ENCODE measurements around the gene MPPED1.

Gene MPPED1

GRCh38 chr22:43411040-43411868 lies 560 bp upstream of the MPPED1 start:
- DNase-seq (ENCODE audit: low read depth, low spot score): no peak

- DNase-seq (ENCODE audit: low read depth, low spot score): no peak
Measured at GRCh38 chr22:43412808-43413795, 1.3 kb downstream of the MPPED1 start.

DNA sequence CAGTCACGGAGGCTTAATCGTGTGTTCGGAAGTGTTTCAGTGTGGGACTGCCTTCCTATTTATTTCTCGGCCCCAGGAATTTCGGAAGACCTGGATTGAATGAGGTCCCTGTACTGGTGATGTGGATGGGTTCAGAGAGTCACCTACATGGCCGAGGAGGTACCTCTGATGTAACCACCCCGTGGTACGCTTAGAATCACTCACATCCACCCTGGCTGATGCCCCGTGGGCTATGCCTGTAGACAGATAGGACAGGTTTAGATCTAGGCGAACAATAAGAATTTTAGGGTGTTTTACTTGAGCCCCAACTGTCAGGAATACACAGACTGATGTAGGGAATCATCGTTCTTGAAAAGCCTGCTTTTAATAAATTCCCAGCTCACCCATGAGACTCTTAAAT lies 2.0 kb downstream of the MPPED1 start:
- DNase-seq (ENCODE audit: low read depth, low spot score): no peak

DNA sequence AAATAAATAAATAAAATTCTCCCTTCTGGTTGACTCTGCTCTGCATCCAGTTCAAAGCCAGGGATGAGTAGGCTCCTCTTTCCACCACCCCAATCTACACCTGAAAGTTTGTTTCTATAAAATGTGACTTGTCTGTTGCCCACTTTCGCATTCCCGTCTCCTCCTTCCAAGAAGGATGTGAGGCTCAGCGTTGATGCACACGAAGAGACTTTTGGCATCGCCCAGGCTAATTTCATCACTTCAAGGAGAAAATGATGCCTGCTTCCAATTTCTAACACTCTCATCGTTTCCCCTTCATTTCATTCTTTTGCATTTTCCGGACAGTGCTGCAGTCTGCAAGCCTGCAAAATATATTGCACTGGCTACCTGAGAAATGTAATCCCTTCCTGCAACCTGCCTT lies 3.9 kb downstream of the MPPED1 start:
- DNase-seq (ENCODE audit: low read depth, low spot score): no peak

GRCh38 chr22:43417555-43417954 lies 5.7 kb downstream of the MPPED1 start:
- DNase-seq (ENCODE audit: low read depth, low spot score): no peak

DNA sequence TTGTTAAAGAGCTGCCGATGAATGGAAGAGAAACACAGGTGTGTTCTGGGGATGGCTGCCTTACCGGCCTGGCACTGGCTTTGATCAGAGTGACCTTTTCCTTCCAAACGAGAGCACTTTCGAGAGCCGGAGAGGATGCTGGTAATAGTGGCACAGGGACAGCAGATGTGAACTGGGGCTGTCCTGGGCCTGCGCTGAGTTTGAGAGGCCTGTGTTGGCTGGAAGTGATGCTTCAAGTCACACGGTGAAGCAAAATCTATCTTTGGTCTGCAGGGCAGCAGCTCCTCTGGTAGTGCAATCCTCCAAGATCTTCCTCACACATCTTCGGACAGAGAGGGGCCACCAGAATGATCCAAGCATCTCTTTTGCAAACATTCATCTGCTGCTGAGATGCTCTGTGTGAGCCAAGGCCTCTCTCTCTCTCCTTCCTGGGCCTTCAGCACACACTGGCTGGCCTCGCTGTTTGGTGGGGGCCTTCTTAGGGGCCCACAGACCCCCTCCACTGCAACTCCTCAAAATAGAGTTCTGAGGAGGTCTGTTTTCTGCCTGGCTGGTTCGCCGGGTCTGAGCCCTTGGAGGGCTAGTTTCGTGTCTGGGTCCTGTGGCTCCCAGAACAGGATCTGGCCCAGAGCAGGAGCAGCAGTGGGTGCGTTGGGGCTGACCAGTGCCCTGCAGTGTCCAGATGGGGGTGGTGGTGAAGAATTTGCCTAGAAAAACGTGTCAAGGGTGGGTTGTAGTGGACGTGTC lies 6.4 kb downstream of the MPPED1 start:
- DNase-seq (ENCODE audit: low read depth, low spot score): no peak

- DNase-seq (ENCODE audit: low read depth, low spot score): no peak
Measured at GRCh38 chr22:43419371-43420080, 7.7 kb downstream of the MPPED1 start.

GRCh38 chr22:43421046-43421665 lies 9.3 kb downstream of the MPPED1 start:
- no peak for DNase-seq (ENCODE audit: low read depth, low spot score)

DNA sequence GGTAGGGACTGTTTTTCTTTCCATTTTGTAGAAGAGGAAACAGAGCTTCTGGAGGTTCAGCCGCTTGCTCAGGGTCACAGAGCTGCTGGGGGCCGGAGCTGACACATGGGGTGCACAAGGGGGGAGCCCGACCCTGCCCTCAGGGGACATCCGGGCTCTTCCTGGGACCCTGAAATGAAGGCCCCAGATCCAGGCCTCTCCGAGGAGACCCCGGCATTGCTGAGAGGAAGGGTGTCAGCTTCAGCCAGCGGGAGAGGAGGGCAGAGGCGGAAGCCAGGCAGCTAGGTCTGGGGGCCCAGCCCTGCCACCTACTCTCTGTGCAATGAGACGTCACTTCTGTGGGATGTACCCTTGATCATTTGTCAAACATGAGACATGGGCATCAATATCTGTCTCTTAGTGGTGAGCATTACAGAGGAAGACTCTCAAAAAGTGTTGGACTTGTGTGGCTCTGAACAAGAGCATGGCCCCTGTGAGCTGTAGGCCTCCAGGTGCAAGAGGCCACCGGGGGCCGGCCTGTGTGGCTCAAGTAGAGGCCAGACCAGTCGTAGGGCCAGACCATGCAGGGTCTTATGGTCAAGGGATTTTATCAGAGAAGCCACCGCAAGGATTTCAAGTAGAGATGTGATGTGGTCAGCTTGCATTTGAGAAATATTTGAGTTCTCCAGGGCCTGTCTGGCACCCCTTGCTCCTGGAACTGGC lies 10.3 kb downstream of the MPPED1 start:
- no peak for DNase-seq (ENCODE audit: low read depth, low spot score)

GRCh38 chr22:43423046-43423445 lies 11.2 kb downstream of the MPPED1 start:
- DNase-seq (ENCODE audit: low read depth, low spot score): no peak

- DNase-seq (ENCODE audit: low read depth, low spot score): no peak
Measured at GRCh38 chr22:43424201-43424600, 12.4 kb downstream of the MPPED1 start.

GRCh38 chr22:43424666-43425630 lies 13.1 kb downstream of the MPPED1 start:
- DNase-seq (ENCODE audit: low read depth, low spot score): no peak

DNA sequence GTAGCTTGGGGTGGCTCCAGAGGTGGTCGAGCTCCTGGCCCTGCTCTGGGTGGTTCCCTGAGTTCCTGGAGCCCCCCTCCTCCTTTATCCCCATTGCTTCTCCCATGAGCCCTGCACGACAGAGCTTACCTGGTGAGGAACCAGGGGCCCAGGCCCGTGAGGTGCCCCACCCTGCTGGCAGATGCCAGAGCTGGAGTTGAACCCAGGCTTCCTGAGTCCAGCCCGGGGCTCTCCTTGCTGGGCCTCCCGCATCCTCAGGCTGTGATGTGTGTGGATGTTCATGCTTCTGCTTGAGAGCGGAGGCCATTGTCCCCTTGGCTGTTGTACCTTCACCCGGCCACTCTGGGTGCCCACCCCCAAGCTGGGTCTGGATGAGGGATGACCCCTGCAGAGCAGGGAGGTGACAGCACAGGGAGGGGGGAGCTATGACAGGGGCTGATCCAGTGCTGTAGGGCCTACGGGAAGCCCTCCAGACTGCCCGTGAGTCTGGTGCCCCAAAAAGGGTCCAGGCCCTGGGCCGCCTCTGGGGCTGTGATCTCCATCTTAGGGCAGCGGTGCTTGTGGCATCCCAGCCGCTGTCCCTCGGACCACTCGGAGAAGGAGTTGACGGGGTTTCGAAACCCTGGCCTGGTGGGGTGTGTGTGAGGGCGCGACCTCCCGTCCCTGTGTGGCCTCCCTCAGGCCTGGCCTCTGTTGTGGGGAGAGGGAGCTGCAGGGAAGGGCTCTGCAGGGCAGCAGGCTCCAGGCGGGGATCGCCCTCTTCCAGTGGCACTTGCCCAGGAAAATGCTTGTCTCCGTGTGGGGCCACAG lies 14.4 kb downstream of the MPPED1 start:
- DNase-seq (ENCODE audit: low read depth, low spot score): no peak

- no peak for DNase-seq (ENCODE audit: low read depth, low spot score)
Measured at GRCh38 chr22:43426816-43427215, 15.0 kb downstream of the MPPED1 start.

DNA sequence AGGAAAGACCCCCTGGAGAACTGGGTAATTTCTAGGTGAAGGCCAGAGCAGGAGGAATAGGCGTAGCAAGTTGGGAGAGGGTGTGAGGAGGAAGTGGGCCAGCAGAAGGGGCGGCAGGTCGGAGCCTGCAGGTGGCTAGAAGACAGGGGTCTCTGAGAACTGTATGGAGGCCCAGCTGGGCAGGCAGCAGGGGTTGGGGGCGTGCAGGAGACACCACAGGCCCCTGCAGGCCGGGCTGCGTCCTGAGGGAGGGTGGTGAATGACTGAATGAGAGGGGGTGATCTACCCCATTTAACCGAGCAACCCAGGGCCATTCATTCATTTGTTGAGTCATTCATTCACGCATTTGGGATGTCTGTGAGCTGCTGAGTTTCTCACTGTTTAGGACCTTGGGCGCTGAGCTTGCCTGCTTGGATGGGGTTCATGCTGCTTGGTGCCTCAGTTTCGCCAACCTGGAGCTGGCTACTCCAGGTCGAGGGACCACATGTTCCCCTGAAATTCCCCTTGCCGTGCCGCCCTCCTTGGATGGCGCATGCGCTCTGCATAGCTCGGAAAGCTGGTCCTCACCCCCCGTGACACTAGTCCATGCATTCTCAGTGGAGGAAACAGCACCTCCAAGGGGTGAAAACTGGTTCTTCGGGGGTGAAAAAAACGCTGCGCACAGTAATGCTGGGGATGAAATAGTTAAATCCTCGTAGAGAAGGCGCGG lies 15.6 kb downstream of the MPPED1 start:
- no peak for DNase-seq (ENCODE audit: low read depth, low spot score)

DNA sequence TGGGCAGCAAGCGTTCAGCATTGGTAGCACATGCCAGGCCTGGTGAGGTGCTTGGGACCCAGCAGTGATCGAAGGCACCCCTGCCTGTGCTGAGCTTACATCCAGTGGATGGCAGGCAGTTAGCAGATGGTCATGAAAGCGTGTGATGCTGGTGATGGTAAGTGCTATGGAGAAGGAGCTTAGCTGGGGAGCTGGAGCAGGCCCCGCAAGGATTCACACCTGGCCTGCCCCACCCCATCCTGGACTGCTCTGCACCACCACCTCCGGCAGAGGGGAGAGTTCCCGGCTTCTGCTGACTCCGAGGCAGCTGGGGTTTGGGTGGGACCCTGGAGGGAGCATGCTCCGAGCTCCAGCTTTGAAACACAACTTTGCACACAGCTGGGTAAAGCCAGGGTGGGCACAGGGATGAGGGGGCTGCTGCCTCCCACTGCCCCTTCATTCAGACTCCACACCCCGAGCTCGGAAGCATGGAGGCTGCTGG lies 16.2 kb downstream of the MPPED1 start:
- no peak for DNase-seq (ENCODE audit: low read depth, low spot score)

- no peak for DNase-seq (ENCODE audit: low read depth, low spot score)
Measured at GRCh38 chr22:43428521-43428920, 16.7 kb downstream of the MPPED1 start.

Data from activated CD4-positive, CD25-positive, alpha-beta regulatory T cell treated with anti-CD3 and anti-CD28 coated beads, Interleukin-2, amount 50 U/mL, for 16 hours (primary cell).